ENCODE data around the gene RAPGEF4.

RAPGEF4 gene

DNA sequence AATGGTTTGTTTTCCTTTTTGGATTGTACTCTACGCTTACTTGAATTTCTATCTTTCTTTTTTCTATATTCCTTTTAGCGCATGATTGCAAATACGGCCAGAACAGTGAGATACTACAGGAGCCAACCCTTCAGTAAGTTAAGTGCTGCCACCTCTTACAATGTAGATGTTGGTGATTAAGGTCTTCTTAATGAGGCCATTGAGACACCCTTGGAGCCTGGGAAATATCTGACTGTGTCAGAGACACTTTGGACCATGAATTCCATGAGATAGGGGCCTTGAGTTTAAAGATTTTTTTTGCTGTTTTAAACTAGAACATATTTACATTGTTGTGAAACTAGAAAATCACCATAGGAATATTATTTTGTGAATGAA is 312.9 kb downstream of the RAPGEF4 start:
- no peak overlapping the region for H3K4me2 ChIP-seq (ENCODE audit: insufficient read depth, low read length)
- H3K4me1 ChIP-seq (ENCODE audit: insufficient read depth, low read length), result no peaks in the 10 kb centered on the region
- TF ChIP-seq, protein P1, sequence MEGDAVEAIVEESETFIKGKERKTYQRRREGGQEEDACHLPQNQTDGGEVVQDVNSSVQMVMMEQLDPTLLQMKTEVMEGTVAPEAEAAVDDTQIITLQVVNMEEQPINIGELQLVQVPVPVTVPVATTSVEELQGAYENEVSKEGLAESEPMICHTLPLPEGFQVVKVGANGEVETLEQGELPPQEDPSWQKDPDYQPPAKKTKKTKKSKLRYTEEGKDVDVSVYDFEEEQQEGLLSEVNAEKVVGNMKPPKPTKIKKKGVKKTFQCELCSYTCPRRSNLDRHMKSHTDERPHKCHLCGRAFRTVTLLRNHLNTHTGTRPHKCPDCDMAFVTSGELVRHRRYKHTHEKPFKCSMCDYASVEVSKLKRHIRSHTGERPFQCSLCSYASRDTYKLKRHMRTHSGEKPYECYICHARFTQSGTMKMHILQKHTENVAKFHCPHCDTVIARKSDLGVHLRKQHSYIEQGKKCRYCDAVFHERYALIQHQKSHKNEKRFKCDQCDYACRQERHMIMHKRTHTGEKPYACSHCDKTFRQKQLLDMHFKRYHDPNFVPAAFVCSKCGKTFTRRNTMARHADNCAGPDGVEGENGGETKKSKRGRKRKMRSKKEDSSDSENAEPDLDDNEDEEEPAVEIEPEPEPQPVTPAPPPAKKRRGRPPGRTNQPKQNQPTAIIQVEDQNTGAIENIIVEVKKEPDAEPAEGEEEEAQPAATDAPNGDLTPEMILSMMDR (IDR thresholded peaks at IDR 0.05; ENCODE audit: borderline replicate concordance, extremely low read depth, low read length, poor library complexity, severe bottlenecking), result no peak
- TF ChIP-seq EZH2 (IDR thresholded peaks at IDR 0.05; ENCODE audit: borderline replicate concordance, low read depth, low read length, severe bottlenecking), result no peak
- no peaks in the 10 kb centered on the region for H4K20me1 ChIP-seq (ENCODE audit: insufficient read depth, low read length)
- H3K36me3 ChIP-seq (ENCODE audit: insufficient read depth, low read length), result no peaks in the 10 kb centered on the region
- no peak overlapping the region for H3K4me3 ChIP-seq (ENCODE audit: low read depth in 1 of 2, low read length in 2 of 2)
- DNase-seq (no peak), ATAC-seq (ENCODE audit: insufficient read depth, low read depth) (no peak)
- H3K27ac ChIP-seq (ENCODE audit: low read length), result no peak overlapping the region
- H3K9ac ChIP-seq (ENCODE audit: low read depth, low read length), result no peak overlapping the region
- no peaks in the 10 kb centered on the region for H3K9me3 ChIP-seq (ENCODE audit: insufficient read depth, low read length, severe bottlenecking)
- peaks cover 7% of the 10 kb centered on the region for H3K27me3 ChIP-seq (ENCODE audit: insufficient read depth, low read length, poor library complexity)
- H2AFZ ChIP-seq (ENCODE audit: low read depth, low read length), result no peak overlapping the region
- no peaks in the 10 kb centered on the region for H3K79me2 ChIP-seq (ENCODE audit: insufficient read depth, low read length)

DNA sequence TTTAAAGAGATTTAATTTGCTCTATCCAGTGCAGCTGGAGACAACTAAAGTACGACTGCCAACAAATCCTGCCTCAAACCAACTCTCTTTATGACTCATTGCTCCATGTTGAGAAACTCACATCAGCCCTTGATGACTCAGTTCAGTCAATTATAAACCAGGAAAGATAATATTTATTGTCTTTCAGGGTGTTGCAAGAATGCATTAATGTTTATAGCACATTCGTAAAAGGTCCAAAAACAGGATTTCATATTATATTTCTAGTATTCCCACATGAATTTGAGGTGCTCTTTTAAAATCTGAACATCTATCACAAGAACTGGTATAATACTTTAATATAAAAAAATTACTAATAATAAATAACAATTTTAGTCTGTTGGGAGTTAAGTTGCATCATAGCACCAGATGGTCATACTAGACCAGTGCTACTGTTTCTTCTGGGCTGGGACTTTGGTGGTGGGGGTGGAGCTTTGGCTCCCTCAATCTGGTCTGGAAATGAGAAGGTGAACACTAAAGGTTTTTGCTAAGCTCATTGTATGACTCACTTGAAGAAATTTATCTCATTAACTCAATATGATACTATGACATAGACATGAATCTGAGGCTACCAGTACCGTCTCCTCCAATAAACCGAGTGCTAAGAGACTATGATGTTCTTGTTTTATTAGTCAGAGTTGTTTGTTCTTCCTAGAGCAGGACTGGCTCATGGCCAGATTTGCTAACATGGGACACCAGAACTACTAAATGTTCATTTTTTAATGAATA is 313.4 kb downstream of the RAPGEF4 start:
- no peak overlapping the region for H3K9ac ChIP-seq (ENCODE audit: low read depth, low read length)
- no peak for ATAC-seq (ENCODE audit: insufficient read depth, low read depth)
- no peak for TF ChIP-seq EZH2 (IDR thresholded peaks at IDR 0.05; ENCODE audit: borderline replicate concordance, low read depth, low read length, severe bottlenecking)
- TF ChIP-seq, protein P1 (IDR thresholded peaks at IDR 0.05; ENCODE audit: borderline replicate concordance, extremely low read depth, low read length, poor library complexity, severe bottlenecking), result no peak

DNA sequence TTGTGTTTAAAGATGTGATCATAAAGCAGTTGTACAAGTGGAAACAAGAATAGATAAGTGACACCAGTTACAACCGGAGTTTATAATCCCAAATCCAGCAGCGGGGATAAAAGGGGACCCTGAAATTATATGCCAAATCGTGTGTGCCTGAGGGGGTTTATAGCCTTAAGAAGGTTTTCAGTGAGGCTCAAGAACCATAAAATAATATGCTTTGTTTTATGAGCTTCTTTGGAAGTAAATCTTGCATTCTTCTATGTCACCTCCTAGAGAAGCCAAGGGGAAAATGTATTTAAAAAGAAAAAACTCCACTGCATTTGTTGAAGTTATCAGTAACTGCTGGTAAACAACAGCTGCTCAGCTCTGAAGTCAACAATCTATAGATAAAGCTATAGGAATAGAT is 314.2 kb downstream of the RAPGEF4 start:
- Histone ChIP-seq H3K4me1 (ENCODE audit: insufficient read depth, low read length) (no peaks in the 10 kb centered on the region), H3K4me2 (ENCODE audit: insufficient read depth, low read length) (no peak overlapping the region), H2AFZ (ENCODE audit: low read depth, low read length) (no peak overlapping the region), H3K27me3 (ENCODE audit: insufficient read depth, low read length, poor library complexity) (peaks cover 7% of the 10 kb centered on the region), H3K79me2 (ENCODE audit: insufficient read depth, low read length) (no peaks in the 10 kb centered on the region), H3K4me3 (ENCODE audit: low read depth in 1 of 2, low read length in 2 of 2) (no peak overlapping the region), H3K36me3 (ENCODE audit: insufficient read depth, low read length) (no peaks in the 10 kb centered on the region), H3K27ac (ENCODE audit: low read length) (no peak overlapping the region), H3K9me3 (ENCODE audit: insufficient read depth, low read length, severe bottlenecking) (no peaks in the 10 kb centered on the region), H3K9ac (ENCODE audit: low read depth, low read length) (no peak overlapping the region), H4K20me1 (ENCODE audit: insufficient read depth, low read length) (no peaks in the 10 kb centered on the region)
- DNase-seq, result no peak
- ATAC-seq (ENCODE audit: insufficient read depth, low read depth), result no peak
- TF ChIP-seq, protein P1 (IDR thresholded peaks at IDR 0.05; ENCODE audit: borderline replicate concordance, extremely low read depth, low read length, poor library complexity, severe bottlenecking), result no peak
- TF ChIP-seq EZH2 (IDR thresholded peaks at IDR 0.05; ENCODE audit: borderline replicate concordance, low read depth, low read length, severe bottlenecking), result no peak

More for the DNA sequence above, 313.4 kb downstream of the RAPGEF4 start:
- no peak overlapping the region for H3K4me2 ChIP-seq (ENCODE audit: insufficient read depth, low read length)
- no peaks in the 10 kb centered on the region for H3K4me1 ChIP-seq (ENCODE audit: insufficient read depth, low read length)
- H3K4me3 ChIP-seq (ENCODE audit: low read depth in 1 of 2, low read length in 2 of 2), result no peak overlapping the region
- no peak for DNase-seq
- no peak overlapping the region for H2AFZ ChIP-seq (ENCODE audit: low read depth, low read length)
- peaks cover 7% of the 10 kb centered on the region for H3K27me3 ChIP-seq (ENCODE audit: insufficient read depth, low read length, poor library complexity)
- no peaks in the 10 kb centered on the region for H3K79me2 ChIP-seq (ENCODE audit: insufficient read depth, low read length)
- no peaks in the 10 kb centered on the region for H3K36me3 ChIP-seq (ENCODE audit: insufficient read depth, low read length)
- no peaks in the 10 kb centered on the region for H4K20me1 ChIP-seq (ENCODE audit: insufficient read depth, low read length)
- H3K27ac ChIP-seq (ENCODE audit: low read length), result no peak overlapping the region
- H3K9me3 ChIP-seq (ENCODE audit: insufficient read depth, low read length, severe bottlenecking), result no peaks in the 10 kb centered on the region

All from DND-41 (cell line).